H1 (cell line): ENCODE results near the gene ZNF652. TPM values are rescaled to one million over a fixed set of nuclear protein-coding genes. Genes with fewer than 3 reads are reported as not detected.

Experiments used
- CTCF ChIA-PET: fragments of 300-600 bp; sonication (Branson Sonifier 250); formaldehyde crosslinking; loops from one replicate; lab custom pipeline; 2021; ENCODE audit not compliant: partially characterized antibody; lab: Charles Lee
- POLR2A ChIA-PET: fragments of 300-600 bp; sonication (Branson Sonifier 250); formaldehyde crosslinking; loops from one replicate; lab custom pipeline; 2021; ENCODE audit warnings: inconsistent platforms; ENCODE audit not compliant: partially characterized antibody; lab: Charles Lee
- DNase-seq, 2 experiments: peaks; one replicate each; pipeline versions ENCODE4 v3.0.0 to v3.0.0-alpha.2; 2010 to 2022; ENCODE audit warnings: low spot score in 2 of 2, low read depth in 1 of 2, mixed read lengths in 1 of 2
- FAIRE-seq: peaks from 2 replicates; lab custom pipeline; 2011; peaks lifted over from hg19 to GRCh38; lab: Jason Lieb, UNC
- H2AFZ ChIP-seq: 2 replicates; pipeline ENCODE4 v1.8.1; 2012; ENCODE audit warnings: low read length, inconsistent platforms
- H2AK5ac ChIP-seq: 2 replicates; pipeline ENCODE4 v1.6.1; 2013; ENCODE audit warnings: low read depth, low read length
- H2BK120ac ChIP-seq: replicated peaks from 2 replicates; pipeline ENCODE3; 2013; ENCODE audit warnings: low read depth, low read length, inconsistent platforms
- H2BK12ac ChIP-seq: 2 replicates; pipeline ENCODE4 v1.6.1; 2013; ENCODE audit warnings: low read depth, low read length
- H2BK15ac ChIP-seq: 2 replicates; pipeline ENCODE4 v1.6.1; 2013; ENCODE audit warnings: low read length
- H2BK20ac ChIP-seq: 2 replicates; pipeline ENCODE4 v1.6.1; 2013; ENCODE audit warnings: low read length
- H2BK5ac ChIP-seq: 2 replicates; pipeline ENCODE4 v1.6.1; 2013; ENCODE audit warnings: low read depth, low read length
- H3K14ac ChIP-seq: 2 replicates; pipeline ENCODE4 v1.6.1; 2013; ENCODE audit warnings: inconsistent platforms; ENCODE audit not compliant: insufficient read length
- H3K18ac ChIP-seq: 2 replicates; pipeline ENCODE4 v1.6.1; 2013; ENCODE audit warnings: low read length; ENCODE audit errors: extremely low read depth
- H3K23ac ChIP-seq: 2 replicates; pipeline ENCODE4 v1.6.1; 2013; ENCODE audit warnings: inconsistent platforms; ENCODE audit not compliant: insufficient read length
- H3K23me2 ChIP-seq: 2 replicates; pipeline ENCODE4 v1.6.1; 2013; ENCODE audit warnings: low read depth, low read length
- H3K27ac ChIP-seq: 2 replicates; pipeline ENCODE4 v1.6.1; 2011; ENCODE audit warnings: low read depth, low read length, inconsistent platforms
- H3K27me3 ChIP-seq, 4 experiments: replicated peaks in 1 of 4; 1 replicate in 1 of 4; 2 replicates in 3 of 4; pipeline versions ENCODE4 v1.6.1 to v1.8.1; 2011 to 2013; ENCODE audit warnings: low read length in 3 of 4, mild to moderate bottlenecking in 3 of 4, inconsistent platforms in 2 of 4, mixed read lengths in 2 of 4, moderate library complexity in 1 of 4; ENCODE audit not compliant: control insufficient read depth in 3 of 4, insufficient read depth in 3 of 4; ENCODE audit errors: extremely low read depth in 1 of 4
- H3K36me3 ChIP-seq, 4 experiments: 2 replicates each; pipeline versions ENCODE4 v1.6.1 to v1.8.1; 2011 to 2013; ENCODE audit warnings: mild to moderate bottlenecking in 4 of 4, low read length in 3 of 4, moderate library complexity in 2 of 4, control low read depth in 1 of 4, inconsistent platforms in 1 of 4; ENCODE audit not compliant: insufficient read depth in 4 of 4, control insufficient read depth in 2 of 4
- H3K4ac ChIP-seq: replicated peaks from 2 replicates; pipeline ENCODE3; 2013; ENCODE audit warnings: low read length, low read depth, mixed read lengths, inconsistent platforms; ENCODE audit not compliant: insufficient read length
- H3K4me1 ChIP-seq, 4 experiments: replicated peaks in 1 of 4; 1 replicate in 1 of 4; 2 replicates in 3 of 4; pipeline versions ENCODE4 v1.6.1 to v1.8.1; 2011 to 2013; ENCODE audit warnings: low read length in 3 of 4, inconsistent platforms in 2 of 4, mixed read lengths in 1 of 4; ENCODE audit not compliant: insufficient read depth in 4 of 4, control insufficient read depth in 3 of 4
- H3K4me2 ChIP-seq, 2 experiments: 2 replicates each; pipeline versions ENCODE4 v1.6.1 to v1.8.1; 2011 to 2013; ENCODE audit warnings: low read depth in 2 of 2, low read length in 2 of 2, control low read depth in 1 of 2, inconsistent platforms in 1 of 2, mild to moderate bottlenecking in 1 of 2; ENCODE audit not compliant: insufficient read depth in 1 of 2
- H3K4me3 ChIP-seq, 4 experiments: fragments of 200-600, 300-600 bp in 1 of 4; sonication (generic), shearing (Covaris generic), sonication (Bioruptor Twin) in 1 of 4; 2 replicates each; pipeline versions ENCODE4 v1.5.1 to v1.8.1; 2011 to 2016; ENCODE audit warnings: low read length in 4 of 4, low read depth in 3 of 4, control low read depth in 2 of 4, inconsistent platforms in 2 of 4, mild to moderate bottlenecking in 2 of 4, mixed read lengths in 1 of 4, moderate library complexity in 1 of 4; ENCODE audit not compliant: insufficient read depth in 2 of 4; ENCODE audit errors: extremely low read depth in 1 of 4
- H3K56ac ChIP-seq: replicated peaks from 2 replicates; pipeline ENCODE3; 2013; ENCODE audit warnings: low read depth, mild to moderate bottlenecking, mixed read lengths, low read length, inconsistent platforms; ENCODE audit not compliant: insufficient read length
- H3K79me1 ChIP-seq: 2 replicates; pipeline ENCODE4 v1.6.1; 2013; ENCODE audit warnings: low read depth, low read length, control low read depth
- H3K79me2 ChIP-seq, 2 experiments: 2 replicates each; pipeline versions ENCODE4 v1.6.1 to v1.8.1; 2012 to 2013; ENCODE audit warnings: low read length in 2 of 2, mild to moderate bottlenecking in 2 of 2, inconsistent platforms in 1 of 2; ENCODE audit not compliant: insufficient read depth in 2 of 2, control insufficient read depth in 1 of 2
- H3K9ac ChIP-seq, 4 experiments: replicated peaks in 1 of 4; 1 replicate in 1 of 4; 2 replicates in 3 of 4; pipeline versions ENCODE4 v1.6.1 to v1.8.1; 2011 to 2013; ENCODE audit warnings: low read depth in 3 of 4, low read length in 3 of 4, control low read depth in 2 of 4, mild to moderate bottlenecking in 2 of 4, moderate library complexity in 2 of 4, inconsistent platforms in 1 of 4; ENCODE audit errors: extremely low read depth in 1 of 4
- H3K9me3 ChIP-seq, 2 experiments: 2 replicates each; pipeline versions ENCODE4 v1.6.1 to v1.8.1; 2012 to 2013; ENCODE audit warnings: mild to moderate bottlenecking in 2 of 2, moderate library complexity in 2 of 2, control low read depth in 1 of 2, inconsistent platforms in 1 of 2, low read depth in 1 of 2, low read length in 1 of 2, mixed read lengths in 1 of 2; ENCODE audit not compliant: insufficient read depth in 2 of 2
- H4K20me1 ChIP-seq, 2 experiments: replicated peaks in 1 of 2; 2 replicates each; pipeline versions ENCODE3 to v1.8.1; 2011 to 2013; ENCODE audit warnings: inconsistent platforms in 2 of 2, low read length in 2 of 2, mild to moderate bottlenecking in 1 of 2; ENCODE audit not compliant: insufficient read depth in 2 of 2, control insufficient read depth in 1 of 2
- H4K5ac ChIP-seq: 2 replicates; pipeline ENCODE4 v1.6.1; 2013; ENCODE audit warnings: low read length, low read depth, mixed read lengths, inconsistent platforms; ENCODE audit not compliant: insufficient read length
- H4K8ac ChIP-seq: 2 replicates; pipeline ENCODE4 v1.8.0; 2013; ENCODE audit warnings: mild to moderate bottlenecking, moderate library complexity, low read length, inconsistent platforms; ENCODE audit not compliant: insufficient read depth; ENCODE audit errors: extremely low read depth
- H4K91ac ChIP-seq: replicated peaks from 2 replicates; pipeline ENCODE3; 2013; ENCODE audit warnings: low read length, mixed read lengths, inconsistent platforms; ENCODE audit not compliant: insufficient read length
- CREB1 ChIP-seq: IDR thresholded peaks from 2 replicates; pipeline ENCODE4 v1.6.1; 2012; ENCODE audit warnings: inconsistent platforms
- CTBP2 ChIP-seq: IDR thresholded peaks from 2 replicates; pipeline ENCODE4 v1.7.0; 2011; ENCODE audit warnings: borderline replicate concordance, mild to moderate bottlenecking, moderate library complexity, mixed read lengths, low read length; ENCODE audit not compliant: insufficient read depth, insufficient read length
- EP300 ChIP-seq, 2 experiments: IDR thresholded peaks; 1 replicate in 1 of 2; 2 replicates in 1 of 2; pipeline ENCODE4 v1.6.1; 2011 to 2012; ENCODE audit warnings: low read depth in 2 of 2, low read length in 2 of 2, mild to moderate bottlenecking in 2 of 2, borderline replicate concordance in 1 of 2, inconsistent platforms in 1 of 2, moderate library complexity in 1 of 2
- GTF2F1 ChIP-seq: IDR thresholded peaks from 2 replicates; pipeline ENCODE4 v1.6.1; 2012; ENCODE audit warnings: low read depth, low read length, improper control_type of control experiment, borderline replicate concordance
- JUND ChIP-seq: IDR thresholded peaks from 2 replicates; pipeline ENCODE4 v1.6.1; 2011; ENCODE audit warnings: mild to moderate bottlenecking, improper control_type of control experiment, low read length
- WGBS, 2 experiments: shearing (Covaris generic) in 1 of 2; methylation state at CpG; one replicate each; pipeline versions ENCODE4 v1.1.6 to v1.1.7; 2013 to 2015; ENCODE audit warnings: low lambda C conversion rate in 2 of 2, mixed read lengths in 2 of 2, inconsistent platforms in 1 of 2, low coverage in 1 of 2, missing lambda C conversion rate in 1 of 2; ENCODE audit not compliant: insufficient replicate concordance in 2 of 2, insufficient coverage in 1 of 2, insufficient read length in 1 of 2; ENCODE audit errors: extremely low coverage in 1 of 2, missing lambda C conversion rate in 1 of 2; 5-methylcytosine and 5-hydroxymethylcytosine counted together
- polyA plus RNA-seq, 7 experiments: library from polyadenylated mRNA; depleted of rRNA in 3 of 7; stranded (reverse) in 5 of 7; unstranded in 2 of 7; fragments of >200 nt in 5 of 7; fragments of 200-250 nt in 2 of 7; gene quantifications; 1 replicate in 5 of 7; 2 replicates in 1 of 7; 4 replicates in 1 of 7; pipeline versions ENCODE4 v1.2.1 to v1.2.3, GENCODE V29; 2011 to 2013; ENCODE audit warnings: missing spikeins in 2 of 7, mixed read lengths in 2 of 7
- total RNA-seq: library from RNA; stranded (reverse); fragmentation: NEBNext Ultra II Directional; extraction: Animal tissue kit (Norgen Biotek cat#: 25700); gene quantifications from 2 replicates; pipeline ENCODE4 v1.2.1, GENCODE V29; 2021

Gene ZNF652
- total and polyA plus RNA-seq, 2 of the 8 experiments (the other 6 are each of a cell fraction or from before 2014, with no cell fraction given) = 13.5 to 39.6 TPM

- H3K4ac ChIP-seq = no peak overlapping the region
- H3K18ac ChIP-seq = no peak overlapping the region
- H2AFZ ChIP-seq = no peak overlapping the region
- H3K9me3 ChIP-seq = 0 out of 4 replicates have a peak, but pooled peaks cover 0 to 2% of the 10 kb centered on the region in 2 experiments
- no peak overlapping the region for H3K56ac ChIP-seq
- no peaks in the 10 kb centered on the region for H3K27me3 ChIP-seq
- CTCF ChIA-PET = interaction anchor here (0.6 to 5.0 kb wide), 4 partner anchors 11 to 1663 kb away, joined by 3 to 23 read pairs (median 4); no protein-coding TSS in a partner anchor
- H3K14ac ChIP-seq = no peak overlapping the region
- H3K23ac ChIP-seq = no peak overlapping the region
- no peak for FAIRE-seq
- no peak for DNase-seq
- no peak overlapping the region for H4K5ac ChIP-seq
- peaks cover 5% of the 10 kb centered on the region; the same call in 1 of the 2 replicates for H3K79me1 ChIP-seq
- H2BK12ac ChIP-seq = no peak overlapping the region
- peaks cover 10 to 81% of the 10 kb centered on the region in 2 experiments; a peak in 3 of 4 replicates for H3K79me2 ChIP-seq
- H4K91ac ChIP-seq = no peak overlapping the region
- no peak overlapping the region for H2BK20ac ChIP-seq
- no peak overlapping the region for H3K4me3 ChIP-seq
- H3K23me2 ChIP-seq = peaks cover 8% of the 10 kb centered on the region
- no peak for TF ChIP-seq JUND
- no peak for TF ChIP-seq CTBP2
- no peak for TF ChIP-seq GTF2F1
- no peak for TF ChIP-seq EP300 (IDR thresholded peaks at IDR 0.05; ENCODE audit: borderline replicate concordance in 1 of 2, low read depth in 2 of 2, low read length in 2 of 2)
- no peak for TF ChIP-seq CREB1
- H3K4me2 ChIP-seq = no peak overlapping the region
- no peak overlapping the region for H2BK5ac ChIP-seq
- no peak overlapping the region for H2BK15ac ChIP-seq
- H3K9ac ChIP-seq = no peak overlapping the region
- no peak overlapping the region for H2BK120ac ChIP-seq
- H4K8ac ChIP-seq = no peak overlapping the region
- 95% methylated on average over 3 of the region's 3 CpGs; no CpG with 5 or more reads in 1 of the 2 experiments for WGBS, 2 experiments
- H3K4me1 ChIP-seq = peaks cover 4 to 9% (median 7%) of the 10 kb centered on the region in 4 experiments; a peak in 6 of 7 replicates
- no peak overlapping the region for H2AK5ac ChIP-seq
- no peaks in the 10 kb centered on the region for H3K36me3 ChIP-seq
- POLR2A ChIA-PET = no interaction called here
- H4K20me1 ChIP-seq = peaks cover 2 to 4% of the 10 kb centered on the region in 2 experiments
- no peak overlapping the region for H3K27ac ChIP-seq
Measured at GRCh38 chr17:49357516-49357915, 4.5 kb downstream of the ZNF652 start.
